GM23248 (cell line): ENCODE data around the gene ABCA12.

Experiments
- EZH2 ChIP-seq: fragments of 200-600 bp; sonication (generic); IDR thresholded peaks from 2 replicates; pipeline ENCODE4 v1.6.1; 2018; ENCODE audit warnings: antibody characterized with exemption, mild to moderate bottlenecking; ENCODE audit not compliant: insufficient read depth, poor library complexity, severe bottlenecking
- EZH2phosphoT487 ChIP-seq: fragments of 200-600 bp; sonication (generic); IDR thresholded peaks from 2 replicates; pipeline ENCODE4 v1.6.1; 2018; ENCODE audit warnings: antibody characterized with exemption, moderate library complexity, mild to moderate bottlenecking, low read depth; ENCODE audit not compliant: insufficient read depth

DNA sequence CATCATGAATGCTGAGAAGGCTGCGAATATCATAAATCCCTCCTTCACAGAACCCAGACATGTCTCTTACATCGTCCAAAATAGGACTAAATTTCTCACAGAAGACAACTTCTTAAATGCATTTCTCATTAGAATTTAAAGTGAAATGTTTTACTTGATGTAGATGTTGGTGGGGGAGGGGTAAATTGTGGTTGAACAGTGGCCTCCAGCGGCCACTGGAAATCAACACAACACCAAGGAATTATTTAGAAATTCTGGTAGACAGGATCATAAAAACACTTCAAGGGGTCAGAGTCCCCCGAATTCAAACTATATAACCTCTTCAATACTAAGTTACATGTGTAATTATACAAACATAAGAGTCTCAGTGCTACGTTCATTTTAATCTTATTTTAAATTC, 135.9 kb downstream of the ABCA12 start:
- TF ChIP-seq EZH2phosphoT487 (no peak), EZH2 (no peak)
